IMR-90 (cell line): ENCODE data around the gene KCNK17. TPM values are rescaled to one million over a fixed set of nuclear protein-coding genes. Genes with fewer than 3 reads are reported as not detected.

ENCODE experiments used
- ATAC-seq: fragments of 200-7000 bp; cut with Tn5 transposase; 2 replicates; pipeline ENCODE4 v1.9.1; 2020; ENCODE audit warnings: low read depth, mild to moderate bottlenecking, moderate library complexity
- BruUV-seq: library from RNA; stranded (reverse); fragments of 400-500 nt; replicated peaks from 2 replicates; lab custom pipeline; 2021; lab: Mats Ljungman, UMichigan
- CTCF ChIA-PET: fragments of 300-600 bp; formaldehyde crosslinking; extraction: SDS; loops from one replicate; lab custom pipeline; 2021; ENCODE audit warnings: antibody characterized with exemption; lab: Yijun Ruan, JAX
- POLR2A ChIA-PET: fragments of 300-600 bp; sonication (Branson Sonifier 250); formaldehyde crosslinking; loops from one replicate; lab custom pipeline; 2022; ENCODE audit warnings: antibody characterized with exemption; ENCODE audit not compliant: unreplicated experiment; lab: Charles Lee
- DNase-seq: peaks from one replicate; pipeline ENCODE4 v3.0.0; 2013
- H2AFZ ChIP-seq: replicated peaks from 2 replicates; pipeline ENCODE3; 2013; ENCODE audit warnings: low read length, mild to moderate bottlenecking; ENCODE audit not compliant: poor library complexity
- H2AK5ac ChIP-seq: 2 replicates; pipeline ENCODE4 v1.6.1; 2013; ENCODE audit warnings: low read depth, low read length, inconsistent platforms
- H2AK9ac ChIP-seq: replicated peaks from 2 replicates; pipeline ENCODE3; 2013; ENCODE audit warnings: mild to moderate bottlenecking, low read depth, low read length, moderate library complexity; ENCODE audit not compliant: poor library complexity
- H2BK120ac ChIP-seq: 2 replicates; pipeline ENCODE4 v1.6.1; 2013; ENCODE audit warnings: low read depth, low read length, inconsistent platforms
- H2BK15ac ChIP-seq: 3 replicates; pipeline ENCODE4 v1.6.1; 2013; ENCODE audit warnings: low read depth, low read length, inconsistent platforms
- H2BK20ac ChIP-seq: 2 replicates; pipeline ENCODE4 v1.6.1; 2013; ENCODE audit warnings: low read depth, mild to moderate bottlenecking, inconsistent platforms, low read length, moderate library complexity
- H2BK5ac ChIP-seq: 2 replicates; pipeline ENCODE4 v1.6.1; 2013; ENCODE audit warnings: mild to moderate bottlenecking, low read depth, low read length, inconsistent platforms; ENCODE audit not compliant: poor library complexity, severe bottlenecking
- H3K14ac ChIP-seq: replicated peaks from 2 replicates; pipeline ENCODE4 v1.6.1; 2013; ENCODE audit warnings: low read depth, low read length, inconsistent platforms
- H3K18ac ChIP-seq: 2 replicates; pipeline ENCODE4 v1.6.1; 2013; ENCODE audit warnings: low read depth, low read length, control low read depth
- H3K23ac ChIP-seq: 2 replicates; pipeline ENCODE4 v1.6.1; 2013; ENCODE audit warnings: low read depth, low read length, inconsistent platforms
- H3K27ac ChIP-seq: 2 replicates; pipeline ENCODE4 v1.5.1; 2013; ENCODE audit warnings: mild to moderate bottlenecking, control low read depth, low read length; ENCODE audit not compliant: insufficient read depth
- H3K27me3 ChIP-seq: 2 replicates; pipeline ENCODE4 v1.6.1; 2013; ENCODE audit warnings: low read length; ENCODE audit not compliant: control insufficient read depth, insufficient read depth
- H3K36me3 ChIP-seq: 2 replicates; pipeline ENCODE4 v1.6.1; 2013; ENCODE audit warnings: low read length, mixed read lengths; ENCODE audit not compliant: control insufficient read depth, insufficient read depth
- H3K4ac ChIP-seq: 2 replicates; pipeline ENCODE4 v1.6.1; 2013; ENCODE audit warnings: low read depth, low read length, inconsistent platforms
- H3K4me1 ChIP-seq: 2 replicates; pipeline ENCODE4 v1.6.1; 2013; ENCODE audit warnings: low read length, mixed read lengths; ENCODE audit not compliant: control insufficient read depth, insufficient read depth
- H3K4me2 ChIP-seq: 2 replicates; pipeline ENCODE4 v1.6.1; 2013; ENCODE audit warnings: low read depth, mild to moderate bottlenecking, control low read depth, low read length, moderate library complexity
- H3K4me3 ChIP-seq: 2 replicates; pipeline ENCODE4 v1.5.1; 2013; ENCODE audit warnings: low read depth, mild to moderate bottlenecking, control low read depth, low read length, moderate library complexity; ENCODE audit not compliant: insufficient read depth
- H3K56ac ChIP-seq: 2 replicates; pipeline ENCODE4 v1.6.1; 2013; ENCODE audit warnings: low read length, inconsistent platforms; ENCODE audit not compliant: insufficient read depth; ENCODE audit errors: extremely low read depth
- H3K79me1 ChIP-seq, 2 experiments: 2 replicates each; pipeline ENCODE4 v1.6.1; 2013; ENCODE audit warnings: low read length in 2 of 2, inconsistent platforms in 1 of 2, low read depth in 1 of 2
- H3K9ac ChIP-seq: 2 replicates; pipeline ENCODE4 v1.6.1; 2013; ENCODE audit warnings: low read depth, low read length, control low read depth
- H3K9me1 ChIP-seq: 2 replicates; pipeline ENCODE4 v1.6.1; 2013; ENCODE audit warnings: low read length, inconsistent platforms; ENCODE audit not compliant: insufficient read depth
- H3K9me3 ChIP-seq: 2 replicates; pipeline ENCODE4 v1.6.1; 2013; ENCODE audit warnings: low read length; ENCODE audit not compliant: control insufficient read depth, insufficient read depth
- H4K20me1 ChIP-seq: 2 replicates; pipeline ENCODE4 v1.6.1; 2013; ENCODE audit warnings: low read length, inconsistent platforms; ENCODE audit not compliant: insufficient read depth
- H4K5ac ChIP-seq: 2 replicates; pipeline ENCODE4 v1.6.1; 2013; ENCODE audit warnings: mild to moderate bottlenecking, low read depth, low read length, control low read depth
- H4K8ac ChIP-seq, 2 experiments: 2 replicates each; pipeline ENCODE4 v1.6.1; 2013; ENCODE audit warnings: low read depth in 2 of 2, low read length in 2 of 2, control low read depth in 1 of 2, inconsistent platforms in 1 of 2
- H4K91ac ChIP-seq: 2 replicates; pipeline ENCODE4 v1.6.1; 2013; ENCODE audit warnings: low read depth, low read length, inconsistent platforms; ENCODE audit not compliant: insufficient read depth
- BHLHE40 ChIP-seq: fragments of 150-350 bp; IDR thresholded peaks from 2 replicates; pipeline ENCODE4 v1.6.1; 2016; ENCODE audit warnings: mild to moderate bottlenecking, low read depth, low read length
- CEBPB ChIP-seq: IDR thresholded peaks from 2 replicates; pipeline ENCODE4 v1.6.1; 2012; ENCODE audit warnings: low read depth, low read length, improper control_type of control experiment
- CHD1 ChIP-seq: IDR thresholded peaks from 2 replicates; pipeline ENCODE4 v1.6.1; 2012; ENCODE audit warnings: low read depth, low read length, improper control_type of control experiment
- CTCF ChIP-seq: conservative IDR thresholded peaks from 2 replicates; pipeline ENCODE4 v1.5.1; 2012; ENCODE audit warnings: mild to moderate bottlenecking, low read depth, low read length, improper control_type of control experiment
- MAFK ChIP-seq: IDR thresholded peaks from 2 replicates; pipeline ENCODE4 v1.6.1; 2012; ENCODE audit warnings: low read depth, low read length, improper control_type of control experiment
- MAZ ChIP-seq: IDR thresholded peaks from 2 replicates; pipeline ENCODE4 v1.6.1; 2012; ENCODE audit warnings: low read depth, mild to moderate bottlenecking, low read length, improper control_type of control experiment, moderate library complexity, borderline replicate concordance
- NFE2L2 ChIP-seq: fragments of 150-350 bp; IDR thresholded peaks from 2 replicates; pipeline ENCODE4 v1.6.1; 2016; ENCODE audit warnings: low read depth, mild to moderate bottlenecking, low read length
- POLR2A ChIP-seq: IDR thresholded peaks from 2 replicates; pipeline ENCODE4 v1.6.1; 2012; ENCODE audit warnings: mild to moderate bottlenecking, low read depth, low read length
- RAD21 ChIP-seq: IDR thresholded peaks from 2 replicates; pipeline ENCODE4 v1.6.1; 2012; ENCODE audit warnings: low read length, improper control_type of control experiment
- RFX5 ChIP-seq: IDR thresholded peaks from 2 replicates; pipeline ENCODE4 v1.8.0; 2012; ENCODE audit warnings: low read depth, mild to moderate bottlenecking, low read length, moderate library complexity
- SMC3 ChIP-seq: fragments of 150-350 bp; IDR thresholded peaks from 2 replicates; pipeline ENCODE4 v1.6.1; 2016; ENCODE audit warnings: low read depth, mild to moderate bottlenecking, antibody characterized with exemption, low read length, moderate library complexity
- USF2 ChIP-seq: fragments of 150-350 bp; IDR thresholded peaks from 2 replicates; pipeline ENCODE4 v1.6.1; 2017; ENCODE audit warnings: mild to moderate bottlenecking, antibody characterized with exemption, low read length, low read depth
- WGBS, 2 experiments: methylation state at CpG; one replicate each; pipeline versions ENCODE4 v1.1.5 to v1.1.7; 2013; ENCODE audit warnings: missing lambda C conversion rate in 2 of 2; ENCODE audit not compliant: insufficient read length in 1 of 2; ENCODE audit errors: extremely low coverage in 2 of 2; 5-methylcytosine and 5-hydroxymethylcytosine counted together
- dilution Hi-C: fragments of 300-500 bp; cut with HindIII; formaldehyde crosslinking; loops from one replicate; pipeline ENCODE4 v1.14.3; 2018; ENCODE audit warnings: low sequenced_read_pairs; ENCODE audit not compliant: unreplicated experiment
- in situ Hi-C: fragments of 300-500 bp; cut with MboI; formaldehyde crosslinking; loops from 3 replicates; pipeline ENCODE4 v1.14.3; 2019; ENCODE audit warnings: low sequenced_read_pairs, inconsistent platforms, mixed read lengths
- intact Hi-C: fragments of 100-400 bp; cut with micrococcal nuclease; formaldehyde crosslinking; loops from 2 replicates; pipeline ENCODE4 v1.10.0; 2022
- polyA plus RNA-seq, 3 experiments: library from polyadenylated mRNA; depleted of rRNA; stranded (reverse); fragments of >200 nt; gene quantifications; 2 replicates each; pipeline ENCODE4 v1.2.3, GENCODE V29; 2012; ENCODE audit warnings: low replicate concordance in 1 of 3
- total RNA-seq: library from RNA; depleted of rRNA; stranded (reverse); fragments of >200 nt; gene quantifications from 2 replicates; pipeline ENCODE4 v1.2.3, GENCODE V29; 2012

KCNK17 gene
- total and polyA plus RNA-seq, 2 of the 4 experiments (the other 2 are of a cell fraction), result not detected

- no peak overlapping the region for H3K27ac ChIP-seq
- in situ Hi-C loops (loop anchor here (10.0 kb wide), 1 partner anchor 328 kb away; no protein-coding TSS in a partner anchor), dilution Hi-C loops (no loop called here), intact Hi-C loops (loop anchor here (1.0 to 2.0 kb wide), 5 partner anchors 137 to 431 kb away; no protein-coding TSS in a partner anchor)
- no peak overlapping the region for H2BK20ac ChIP-seq
- whole genome bisulfite sequencing, 2 experiments, result 0% methylated on average over 3 of the region's 11 CpGs; no CpG with 5 or more reads in 1 of the 2 experiments
- no peak overlapping the region for H4K91ac ChIP-seq
- H2AK5ac ChIP-seq, result no peak overlapping the region
- H2BK5ac ChIP-seq, result no peak overlapping the region
- H3K36me3 ChIP-seq, result no peaks in the 10 kb centered on the region
- no peak overlapping the region for H4K8ac ChIP-seq
- no peaks in the 10 kb centered on the region for H3K79me1 ChIP-seq
- peak overlapping the region; percentile 87 for H2AFZ ChIP-seq
- no peaks in the 10 kb centered on the region for H3K9me1 ChIP-seq
- no TSS peak for BruUV-seq
- H2BK15ac ChIP-seq, result no peak overlapping the region
- no peak overlapping the region for H2BK120ac ChIP-seq
- H2AK9ac ChIP-seq, result peak overlapping the region; percentile 31
- no peak overlapping the region for H3K4me3 ChIP-seq
- POLR2A ChIA-PET, result no interaction called here
- no peak overlapping the region for H4K5ac ChIP-seq
- no peak overlapping the region for H3K56ac ChIP-seq
- DNase-seq, result peak; percentile 47
- no peak overlapping the region for H3K23ac ChIP-seq
- no peaks in the 10 kb centered on the region for H4K20me1 ChIP-seq
- H3K9me3 ChIP-seq, result no peaks in the 10 kb centered on the region
- no peaks in the 10 kb centered on the region for H3K27me3 ChIP-seq
- CTCF ChIA-PET, result interaction anchor here (0.5 to 2.0 kb wide), 8 partner anchors 113 to 432 kb away, joined by 3 to 20 read pairs (median 5); no protein-coding TSS in a partner anchor
- TF ChIP-seq CHD1 (no peak), CEBPB (peak; percentile 81), RFX5 (no peak), NFE2L2 (no peak), MAZ (no peak), CTCF (peak; percentile 72), MAFK (no peak), SMC3 (peak; percentile 82), RAD21 (peak; percentile 73), POLR2A (no peak), BHLHE40 (no peak), USF2 (no peak)
- peak; percentile 95 for ATAC-seq
- peak overlapping the region; percentile 76; the same call in 1 of the 2 replicates for H3K4me2 ChIP-seq
- no peaks in the 10 kb centered on the region for H3K4me1 ChIP-seq
- H3K4ac ChIP-seq, result no peak overlapping the region
- no peak overlapping the region for H3K9ac ChIP-seq
- no peak overlapping the region for H3K14ac ChIP-seq
- H3K18ac ChIP-seq, result no peak overlapping the region
Observed at GRCh38 chr6:39302669-39303424, 11.4 kb downstream of the KCNK17 start.
